Karpas-422 (cell line): Measurements from ENCODE around the gene ZMAT3. TPM values are rescaled to one million over a fixed set of nuclear protein-coding genes. Genes with fewer than 3 reads are reported as not detected.
"Not testable (repeated sequence)": the region's sequence is repeated elsewhere in the genome, so short reads cannot be mapped to it uniquely, and the experiment has no call there.

ENCODE experiments used
- DNase-seq: peaks from one replicate; pipeline ENCODE4 v3.0.0-alpha.2; 2015
- H2AFZ ChIP-seq: fragments of 200-600 bp; sonication (generic); 2 replicates; pipeline ENCODE4 v1.6.1; 2014; ENCODE audit warnings: antibody characterized with exemption, low read length, mixed read lengths
- H3K27ac ChIP-seq: fragments of 200-600 bp; sonication (generic); 2 replicates; pipeline ENCODE4 v1.5.1; 2014; ENCODE audit warnings: mild to moderate bottlenecking, low read length, moderate library complexity
- H3K27me3 ChIP-seq: fragments of 200-600 bp; sonication (generic); 2 replicates; pipeline ENCODE4 v1.6.1; 2014; ENCODE audit warnings: low read length, mixed read lengths
- H3K36me3 ChIP-seq: fragments of 200-600 bp; sonication (generic); 2 replicates; pipeline ENCODE4 v1.6.1; 2014; ENCODE audit warnings: low read length, mixed read lengths; ENCODE audit not compliant: insufficient read depth
- H3K4me1 ChIP-seq: fragments of 200-600 bp; sonication (generic); 2 replicates; pipeline ENCODE4 v1.6.1; 2014; ENCODE audit warnings: mild to moderate bottlenecking, low read length, mixed read lengths
- H3K4me2 ChIP-seq: fragments of 200-600 bp; sonication (generic); 2 replicates; pipeline ENCODE4 v1.6.1; 2014; ENCODE audit warnings: low read length, low read depth, mild to moderate bottlenecking; ENCODE audit not compliant: poor library complexity, severe bottlenecking
- H3K4me3 ChIP-seq: fragments of 200-600 bp; sonication (generic); 2 replicates; pipeline ENCODE4 v1.5.1; 2014; ENCODE audit warnings: mild to moderate bottlenecking, antibody characterized with exemption, low read length, mixed read lengths
- H3K79me2 ChIP-seq: fragments of 200-600 bp; sonication (generic); 2 replicates; pipeline ENCODE4 v1.6.1; 2014; ENCODE audit warnings: mild to moderate bottlenecking, low read length, mixed read lengths
- H3K9ac ChIP-seq: fragments of 200-600 bp; sonication (generic); 2 replicates; pipeline ENCODE4 v1.6.0; 2014; ENCODE audit warnings: low read length
- H3K9me2 ChIP-seq: fragments of 200-600 bp; sonication (generic), shearing (Covaris generic); replicated peaks from 2 replicates; pipeline ENCODE4 v1.6.0; 2014; ENCODE audit warnings: mild to moderate bottlenecking, low read length, moderate library complexity; ENCODE audit not compliant: insufficient read depth
- H3K9me3 ChIP-seq: fragments of 300-700, 200-600 bp; sonication (generic); 2 replicates; pipeline ENCODE4 v1.6.1; 2014; ENCODE audit warnings: low read length, mixed read lengths
- H4K20me1 ChIP-seq: fragments of 200-600 bp; sonication (generic); 2 replicates; pipeline ENCODE4 v1.6.1; 2014; ENCODE audit warnings: mild to moderate bottlenecking, antibody characterized with exemption, low read length, low read depth; ENCODE audit not compliant: insufficient read depth
- total RNA-seq: library from RNA; depleted of rRNA; stranded (reverse); fragments of >200 nt; shearing (Covaris generic); gene quantifications from 2 replicates; pipeline ENCODE4 v1.2.3, GENCODE V29; 2014; ENCODE audit warnings: low replicate concordance; rRNA removed

The ZMAT3 gene, protein sequence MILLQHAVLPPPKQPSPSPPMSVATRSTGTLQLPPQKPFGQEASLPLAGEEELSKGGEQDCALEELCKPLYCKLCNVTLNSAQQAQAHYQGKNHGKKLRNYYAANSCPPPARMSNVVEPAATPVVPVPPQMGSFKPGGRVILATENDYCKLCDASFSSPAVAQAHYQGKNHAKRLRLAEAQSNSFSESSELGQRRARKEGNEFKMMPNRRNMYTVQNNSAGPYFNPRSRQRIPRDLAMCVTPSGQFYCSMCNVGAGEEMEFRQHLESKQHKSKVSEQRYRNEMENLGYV
- 4.1 and 11.9 TPM in 2 replicates for total RNA-seq

DNA sequence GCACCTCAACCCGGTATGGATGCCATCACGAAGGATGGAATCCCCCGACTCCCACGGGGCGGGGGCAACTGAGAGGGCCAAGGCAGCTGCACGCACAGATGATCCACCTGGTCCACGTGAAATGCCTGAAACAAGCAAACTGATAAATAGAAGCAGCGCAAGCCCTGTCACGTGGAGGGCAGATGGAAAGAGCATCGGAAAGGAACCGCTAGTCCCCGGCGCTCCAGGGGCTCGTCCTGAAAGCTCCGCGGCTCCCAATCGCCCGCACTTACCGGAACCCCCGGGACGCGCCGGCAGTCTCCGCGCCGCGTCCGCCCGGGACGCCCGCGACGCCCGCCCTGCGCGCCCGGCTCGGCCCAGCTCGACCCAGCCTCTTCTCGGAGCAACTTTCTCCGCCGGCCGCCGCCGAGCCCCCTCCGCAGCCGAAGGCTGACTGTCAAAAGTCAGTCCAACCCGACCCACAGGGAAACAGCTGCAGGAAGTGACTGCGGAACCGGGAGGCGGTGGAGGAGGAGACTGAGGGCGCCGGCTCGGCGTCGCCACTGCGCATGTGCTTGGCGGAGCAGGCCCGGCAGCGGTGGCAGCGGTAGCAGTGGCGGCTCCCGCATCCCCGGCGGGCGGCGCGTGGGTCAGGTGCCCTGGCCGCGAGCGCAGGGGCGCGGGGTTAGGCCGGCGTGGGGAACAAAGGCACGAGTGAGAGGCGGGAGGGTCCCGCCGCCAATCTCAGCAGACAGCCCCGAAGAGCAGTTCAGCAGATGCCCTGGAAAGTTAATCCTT, at the start of gene ZMAT3:
ZMAT3 (minus strand) TSS at position 487 of the 777 bp plus-strand sequence. CDS start 4,057 bp downstream, outside the sequence.
- no peaks in the 10 kb centered on the region for H4K20me1 ChIP-seq
- H3K9me3 ChIP-seq, result no peaks in the 10 kb centered on the region
- H2AFZ ChIP-seq, result peak within 1 kb of the TSS; percentile 93
- peaks cover 31% of the 10 kb centered on the region for H3K4me1 ChIP-seq
- no peaks in the 10 kb centered on the region for H3K36me3 ChIP-seq
- H3K27ac ChIP-seq, result peak within 1 kb of the TSS; percentile 44
- peak; percentile 93 for DNase-seq
- H3K79me2 ChIP-seq, result peaks cover 7% of the 10 kb centered on the region; the same call in 1 of the 2 replicates
- peak within 1 kb of the TSS; percentile 90 for H3K9ac ChIP-seq
- H3K4me2 ChIP-seq, result peak within 1 kb of the TSS; percentile 90
- no peaks in the 10 kb centered on the region for H3K9me2 ChIP-seq
- no peaks in the 10 kb centered on the region for H3K27me3 ChIP-seq
- H3K4me3 ChIP-seq, result peak within 1 kb of the TSS; percentile 93

- Histone ChIP-seq H3K4me2 (no peak overlapping the region), H4K20me1 (no peaks in the 10 kb centered on the region), H3K4me1 (no peaks in the 10 kb centered on the region), H3K79me2 (no peaks in the 10 kb centered on the region), H3K4me3 (no peak overlapping the region), H3K9me2 (no peaks in the 10 kb centered on the region), H3K27ac (no peak overlapping the region), H3K9ac (no peak overlapping the region), H3K36me3 (no peaks in the 10 kb centered on the region), H3K9me3 (no peaks in the 10 kb centered on the region), H2AFZ (no peak overlapping the region), H3K27me3 (no peaks in the 10 kb centered on the region)
- no peak for DNase-seq
These were observed 45.2 kb upstream of the ZMAT3 start for GRCh38 chr3:179116816-179117215.

GRCh38 chr3:179115444-179115843, 43.8 kb upstream of the ZMAT3 start:
- H3K36me3 ChIP-seq, H3K4me3 ChIP-seq, H3K27me3 ChIP-seq, H4K20me1 ChIP-seq, H2AFZ ChIP-seq, H3K27ac ChIP-seq, H3K79me2 ChIP-seq, H3K4me1 ChIP-seq, H3K9me2 ChIP-seq, H3K9ac ChIP-seq, H3K9me3 ChIP-seq, H3K4me2 ChIP-seq, DNase-seq: not testable (repeated sequence)

DNA sequence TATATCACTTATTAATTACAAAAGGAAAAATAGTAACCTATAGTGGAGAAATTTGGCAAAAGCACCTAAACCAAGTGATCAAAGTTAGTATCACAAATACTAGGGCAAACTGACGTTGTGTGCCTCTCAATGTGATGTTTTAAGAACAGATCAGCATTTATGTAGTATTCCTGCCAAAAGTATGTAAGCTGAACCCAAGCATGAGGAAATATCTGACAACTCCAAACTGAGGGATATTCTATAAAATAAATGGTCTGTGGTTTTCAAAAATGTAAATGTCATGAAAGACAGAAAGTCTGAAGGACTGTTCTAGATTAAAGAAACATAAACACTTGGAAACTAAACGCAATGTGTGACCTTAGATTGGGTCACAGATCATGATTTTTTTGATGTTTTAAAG, 42.3 kb upstream of the ZMAT3 start:
- H3K9me2 ChIP-seq, result no peaks in the 10 kb centered on the region
- H3K79me2 ChIP-seq, result no peaks in the 10 kb centered on the region
- no peak overlapping the region for H3K27ac ChIP-seq
- no peaks in the 10 kb centered on the region for H4K20me1 ChIP-seq
- no peak overlapping the region for H2AFZ ChIP-seq
- no peaks in the 10 kb centered on the region for H3K4me1 ChIP-seq
- H3K9ac ChIP-seq, result no peak overlapping the region
- no peaks in the 10 kb centered on the region for H3K27me3 ChIP-seq
- no peak for DNase-seq
- no peak overlapping the region for H3K4me2 ChIP-seq
- no peaks in the 10 kb centered on the region for H3K9me3 ChIP-seq
- no peak overlapping the region for H3K4me3 ChIP-seq
- no peaks in the 10 kb centered on the region for H3K36me3 ChIP-seq

DNA sequence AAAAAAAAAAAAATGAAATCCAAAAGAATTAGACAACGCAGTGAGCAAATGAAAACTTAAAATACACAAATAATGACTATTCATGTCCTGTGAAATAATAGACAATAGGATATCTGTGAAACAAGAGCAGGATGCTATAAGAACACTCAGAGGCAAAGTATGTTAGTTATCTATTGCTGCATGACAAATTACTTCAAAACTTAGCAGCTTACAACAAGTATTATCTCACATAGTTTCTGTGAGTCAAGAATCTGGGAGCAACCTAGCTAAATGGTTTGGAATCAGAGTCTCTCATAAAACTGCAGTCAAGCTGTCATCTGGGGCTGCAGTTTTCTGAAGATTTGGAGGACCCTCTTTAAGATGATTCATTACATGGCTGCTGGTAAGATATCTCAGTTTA, 36.5 kb upstream of the ZMAT3 start:
- no peaks in the 10 kb centered on the region for H4K20me1 ChIP-seq
- H3K9ac ChIP-seq, result no peak overlapping the region
- no peak for DNase-seq
- H3K27ac ChIP-seq, result no peak overlapping the region
- no peaks in the 10 kb centered on the region for H3K79me2 ChIP-seq
- no peaks in the 10 kb centered on the region for H3K9me2 ChIP-seq
- H3K4me1 ChIP-seq, result no peaks in the 10 kb centered on the region
- no peaks in the 10 kb centered on the region for H3K27me3 ChIP-seq
- H2AFZ ChIP-seq, result no peak overlapping the region
- no peaks in the 10 kb centered on the region for H3K9me3 ChIP-seq
- no peak overlapping the region for H3K4me3 ChIP-seq
- no peak overlapping the region for H3K4me2 ChIP-seq
- H3K36me3 ChIP-seq, result no peaks in the 10 kb centered on the region

DNA sequence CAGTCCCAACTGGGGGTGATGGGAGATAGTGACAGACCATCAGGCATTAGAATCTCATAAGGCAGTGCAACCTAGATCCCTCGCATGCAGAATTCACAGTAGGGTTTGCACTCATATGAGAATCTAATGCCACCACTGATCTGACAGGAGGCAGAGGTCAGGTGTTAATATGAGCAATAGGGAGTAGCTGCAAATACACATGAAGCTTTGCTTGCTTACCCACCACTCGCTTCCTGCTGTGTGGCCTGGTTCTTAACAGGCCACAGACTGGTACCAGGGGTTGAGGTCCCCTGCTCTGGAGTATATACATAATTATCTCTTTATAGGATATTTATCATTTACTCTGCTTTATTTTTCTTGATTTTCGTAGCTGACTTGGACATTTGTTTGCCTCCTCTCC, 36.0 kb upstream of the ZMAT3 start:
- Histone ChIP-seq H3K9me3 (no peaks in the 10 kb centered on the region), H3K9ac (no peak overlapping the region), H3K36me3 (no peaks in the 10 kb centered on the region), H3K4me2 (no peak overlapping the region), H3K4me1 (no peaks in the 10 kb centered on the region), H2AFZ (no peak overlapping the region), H3K27me3 (no peaks in the 10 kb centered on the region), H3K27ac (no peak overlapping the region), H3K4me3 (no peak overlapping the region), H4K20me1 (no peaks in the 10 kb centered on the region), H3K79me2 (no peaks in the 10 kb centered on the region), H3K9me2 (no peaks in the 10 kb centered on the region)
- DNase-seq, result no peak

DNA sequence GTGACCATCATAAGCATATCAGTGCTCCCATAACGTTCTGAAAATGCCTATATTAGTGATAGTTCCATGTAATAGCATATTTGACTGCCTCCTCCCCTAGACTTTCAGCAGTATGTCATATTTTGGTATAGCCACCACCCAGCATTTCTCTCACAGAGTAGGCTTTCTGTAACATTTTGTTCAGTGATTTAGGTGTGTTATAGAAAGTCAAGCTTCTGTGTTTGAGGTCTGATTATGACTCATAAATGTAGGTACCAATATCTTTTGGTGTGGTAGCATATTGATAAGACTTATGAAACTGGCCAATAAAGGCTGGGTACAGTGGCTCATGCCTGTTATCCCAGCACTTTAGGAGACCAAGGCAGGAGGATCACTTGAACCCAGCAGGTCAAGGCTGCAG, 34.3 kb upstream of the ZMAT3 start:
- DNase-seq, result no peak

GRCh38 chr3:179100652-179101051, 29.0 kb upstream of the ZMAT3 start:
- no peak for DNase-seq
- no peak overlapping the region for H3K9ac ChIP-seq
- no peak overlapping the region for H2AFZ ChIP-seq
- H3K4me3 ChIP-seq, result no peak overlapping the region
- no peaks in the 10 kb centered on the region for H3K79me2 ChIP-seq
- H3K27ac ChIP-seq, result no peak overlapping the region
- H3K36me3 ChIP-seq, result no peaks in the 10 kb centered on the region
- H3K9me2 ChIP-seq, result no peaks in the 10 kb centered on the region
- H4K20me1 ChIP-seq, result no peaks in the 10 kb centered on the region
- H3K4me1 ChIP-seq, result no peaks in the 10 kb centered on the region
- H3K27me3 ChIP-seq, result no peaks in the 10 kb centered on the region
- no peak overlapping the region for H3K4me2 ChIP-seq
- no peaks in the 10 kb centered on the region for H3K9me3 ChIP-seq

More for the DNA sequence above, 34.3 kb upstream of the ZMAT3 start:
- Histone ChIP-seq H3K9ac (no peak overlapping the region), H3K36me3 (no peaks in the 10 kb centered on the region), H4K20me1 (no peaks in the 10 kb centered on the region), H3K4me2 (no peak overlapping the region), H3K27ac (no peak overlapping the region), H3K27me3 (no peaks in the 10 kb centered on the region), H3K4me3 (no peak overlapping the region), H3K79me2 (no peaks in the 10 kb centered on the region), H2AFZ (no peak overlapping the region), H3K4me1 (no peaks in the 10 kb centered on the region), H3K9me2 (no peaks in the 10 kb centered on the region), H3K9me3 (no peaks in the 10 kb centered on the region)
